GM23248 (cell line): Measurements from ENCODE around the gene PPT2. TPM values are rescaled to one million over a fixed set of nuclear protein-coding genes. Genes with fewer than 3 reads are reported as not detected.

Source experiments
- DNase-seq: peaks from one replicate; pipeline ENCODE4 v3.0.0-alpha.2; 2015
- H2AFZ ChIP-seq: fragments of 200-600 bp; sonication (generic); 2 replicates; pipeline ENCODE4 v1.6.1; 2016; ENCODE audit warnings: antibody characterized with exemption
- H3F3A ChIP-seq: fragments of 200-600 bp; sonication (generic); 2 replicates; pipeline ENCODE4 v1.6.1; 2016; ENCODE audit warnings: mild to moderate bottlenecking, antibody characterized with exemption, mixed run types; ENCODE audit not compliant: insufficient read depth
- H3K27ac ChIP-seq: fragments of 200-600 bp; sonication (generic); 2 replicates; pipeline ENCODE4 v1.5.1; 2016; ENCODE audit warnings: mild to moderate bottlenecking
- H3K27me3 ChIP-seq: fragments of 200-600 bp; sonication (generic); replicated peaks from 2 replicates; pipeline ENCODE4 v1.6.1; 2016; ENCODE audit warnings: mild to moderate bottlenecking; ENCODE audit not compliant: insufficient read depth
- H3K36me3 ChIP-seq: fragments of 200-600 bp; sonication (generic); 2 replicates; pipeline ENCODE4 v1.6.1; 2016; ENCODE audit warnings: low read depth, mild to moderate bottlenecking
- H3K4me1 ChIP-seq: fragments of 200-600 bp; sonication (generic); 2 replicates; pipeline ENCODE4 v1.6.1; 2016; ENCODE audit warnings: mild to moderate bottlenecking; ENCODE audit not compliant: insufficient read depth
- H3K4me2 ChIP-seq: fragments of 200-600 bp; sonication (generic); one replicate; pipeline ENCODE4 v1.6.1; 2016; ENCODE audit warnings: mild to moderate bottlenecking; ENCODE audit not compliant: unreplicated experiment
- H3K4me3 ChIP-seq: fragments of 200-600 bp; sonication (generic); 2 replicates; pipeline ENCODE4 v1.5.1; 2016; ENCODE audit warnings: mild to moderate bottlenecking
- H3K79me2 ChIP-seq: fragments of 200-600 bp; sonication (generic); 2 replicates; pipeline ENCODE4 v1.6.1; 2016; ENCODE audit warnings: mild to moderate bottlenecking; ENCODE audit not compliant: insufficient read depth
- H3K9ac ChIP-seq: fragments of 200-600 bp; sonication (generic); 2 replicates; pipeline ENCODE4 v1.6.1; 2016; ENCODE audit warnings: mild to moderate bottlenecking
- H3K9me2 ChIP-seq: fragments of 200-600 bp; sonication (generic); 2 replicates; pipeline ENCODE4 v1.6.1; 2016; ENCODE audit warnings: mixed run types, mild to moderate bottlenecking, moderate library complexity; ENCODE audit not compliant: insufficient read depth
- H3K9me3 ChIP-seq: fragments of 200-600 bp; sonication (generic); one replicate; pipeline ENCODE4 v1.6.1; 2017; ENCODE audit warnings: low read depth
- H4K20me1 ChIP-seq: fragments of 200-600 bp; sonication (generic); 2 replicates; pipeline ENCODE4 v1.6.0; 2016; ENCODE audit not compliant: insufficient read depth
- EZH2 ChIP-seq: fragments of 200-600 bp; sonication (generic); IDR thresholded peaks from 2 replicates; pipeline ENCODE4 v1.6.1; 2018; ENCODE audit warnings: antibody characterized with exemption, mild to moderate bottlenecking; ENCODE audit not compliant: insufficient read depth, poor library complexity, severe bottlenecking
- EZH2phosphoT487 ChIP-seq: fragments of 200-600 bp; sonication (generic); IDR thresholded peaks from 2 replicates; pipeline ENCODE4 v1.6.1; 2018; ENCODE audit warnings: antibody characterized with exemption, moderate library complexity, mild to moderate bottlenecking, low read depth; ENCODE audit not compliant: insufficient read depth
- WGBS, 2 experiments: methylation state at CpG; one replicate each; pipeline ENCODE4 v1.1.6; 2015 to 2017; ENCODE audit warnings: low lambda C conversion rate in 2 of 2, low coverage in 1 of 2; ENCODE audit errors: missing lambda C conversion rate in 2 of 2; 5-methylcytosine and 5-hydroxymethylcytosine counted together
- in situ Hi-C: fragments of 300-500 bp; cut with MboI; formaldehyde crosslinking; loops from 2 replicates; pipeline ENCODE4 v1.15.0; 2020
- polyA plus RNA-seq: library from polyadenylated mRNA; unstranded; fragments of >200 nt; fragmentation: Nextera tagmentation; extraction: Ambion mirVana; gene quantifications from 2 replicates; pipeline ENCODE4 v1.2.1, GENCODE V29; 2016
- total RNA-seq: library from RNA; depleted of rRNA; stranded (reverse); fragments of >200 nt; shearing (Covaris generic); gene quantifications from 2 replicates; pipeline ENCODE4 v1.2.3, GENCODE V29; 2014

The PPT2 gene
- total and polyA plus RNA-seq, 2 experiments from 2014 or later, result 10.3 to 12.8 TPM

DNA sequence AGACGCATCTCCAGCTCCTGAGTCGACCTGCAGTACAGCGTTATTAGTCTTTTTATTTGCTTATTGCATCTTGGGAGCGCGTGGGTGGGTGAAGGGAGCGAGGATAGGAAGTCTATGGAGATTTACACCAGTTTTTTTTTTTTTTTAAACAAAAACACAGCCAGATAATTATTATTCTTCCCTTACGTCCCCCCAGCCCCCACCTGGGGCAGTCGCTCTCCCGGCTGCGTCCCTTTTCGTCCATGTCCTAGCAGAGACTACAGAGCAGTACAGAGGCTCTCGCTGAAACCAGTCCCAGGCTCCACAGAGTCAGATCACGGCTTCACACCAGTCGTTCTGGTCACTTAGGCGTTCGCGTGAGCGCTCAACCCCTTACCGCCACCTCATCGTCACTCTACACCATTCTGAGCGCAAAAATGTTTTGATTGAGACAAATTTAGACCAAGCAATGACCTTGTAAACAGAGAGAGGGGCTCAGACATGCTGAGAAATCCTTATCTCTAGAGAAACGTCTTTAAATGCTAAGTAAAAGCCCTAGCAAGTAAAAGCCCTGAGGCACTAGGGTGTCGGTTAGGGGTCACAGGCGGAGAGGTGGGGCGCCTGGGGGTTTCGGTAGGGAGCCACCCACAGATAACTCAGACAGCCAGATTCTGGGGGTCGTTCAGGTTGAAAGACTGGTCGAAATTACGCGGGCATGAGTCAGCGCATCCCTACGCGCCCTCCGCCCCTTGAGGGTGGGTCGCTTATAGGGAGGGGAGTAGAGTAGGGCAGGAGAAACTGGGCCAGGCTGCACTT, 975 bp upstream of the PPT2 start:
- H3K4me1 ChIP-seq, result peaks cover 20% of the 10 kb centered on the region
- peak; percentile 77 for DNase-seq
- WGBS, 2 experiments, result 7 to 10% methylated on average over 35 of the region's 35 CpGs

DNA sequence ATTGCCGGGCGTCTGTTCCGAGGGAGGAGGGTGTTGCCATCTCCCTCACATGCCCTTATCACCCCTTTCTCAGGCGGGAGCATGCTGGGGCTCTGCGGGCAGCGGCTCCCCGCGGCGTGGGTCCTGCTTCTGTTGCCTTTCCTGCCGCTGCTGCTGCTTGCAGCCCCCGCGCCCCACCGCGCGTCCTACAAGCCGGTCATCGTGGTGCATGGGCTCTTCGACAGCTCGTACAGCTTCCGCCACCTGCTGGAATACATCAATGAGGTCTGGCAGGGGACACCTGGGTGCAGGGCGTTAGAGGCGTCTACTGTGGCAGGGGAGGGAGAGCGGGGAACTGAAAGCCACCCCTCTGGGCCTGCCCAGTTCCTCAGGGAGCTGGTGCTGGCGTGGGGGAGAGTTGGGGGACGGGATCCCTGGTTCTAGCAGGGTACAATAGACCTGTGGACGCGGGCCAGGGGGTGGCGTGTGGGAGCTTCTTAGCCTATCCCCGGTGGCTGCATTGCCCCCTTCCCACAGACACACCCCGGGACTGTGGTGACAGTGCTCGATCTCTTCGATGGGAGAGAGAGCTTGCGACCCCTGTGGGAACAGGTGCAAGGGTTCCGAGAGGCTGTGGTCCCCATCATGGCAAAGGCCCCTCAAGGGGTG, 697 bp downstream of the PPT2 start:
- Histone ChIP-seq H3K4me1 (peaks cover 20% of the 10 kb centered on the region), H4K20me1 (no peaks in the 10 kb centered on the region), H3K36me3 (peaks cover 11% of the 10 kb centered on the region; the same call in 1 of the 2 replicates), H3K27me3 (no peaks in the 10 kb centered on the region), H3K79me2 (peaks cover 28% of the 10 kb centered on the region), H3K9me3 (no peaks in the 10 kb centered on the region), H2AFZ (peak overlapping the region; percentile 97), H3K9ac (peak overlapping the region; percentile 91), H3K9me2 (no peaks in the 10 kb centered on the region), H3K4me2 (peak overlapping the region; percentile 93), H3K27ac (peak overlapping the region; percentile 91), H3K4me3 (peak overlapping the region; percentile 94), H3F3A (peaks cover 9% of the 10 kb centered on the region; the same call in 1 of the 2 replicates)
- peak; percentile 86 for DNase-seq
- no peak for TF ChIP-seq EZH2phosphoT487
- 2 to 7% methylated on average over 33 to 34 of the region's 34 CpGs for WGBS, 2 experiments
- in situ Hi-C loops, result no loop called here

More for the DNA sequence above, 975 bp upstream of the PPT2 start:
- H3K27me3 ChIP-seq, result no peaks in the 10 kb centered on the region
- in situ Hi-C loops, result no loop called here
- H3F3A ChIP-seq, result peaks cover 9% of the 10 kb centered on the region; the same call in 1 of the 2 replicates
- H3K27ac ChIP-seq, result peak overlapping the region; percentile 91
- H3K4me3 ChIP-seq, result peak overlapping the region; percentile 94
- peak overlapping the region; percentile 91 for H3K9ac ChIP-seq
- TF ChIP-seq EZH2phosphoT487, result no peak
- TF ChIP-seq EZH2, result no peak
- H3K4me2 ChIP-seq, result peak overlapping the region; percentile 93
- no peaks in the 10 kb centered on the region for H4K20me1 ChIP-seq
- H3K9me3 ChIP-seq, result no peaks in the 10 kb centered on the region
- peaks cover 9% of the 10 kb centered on the region; the same call in 1 of the 2 replicates for H3K36me3 ChIP-seq
- no peaks in the 10 kb centered on the region for H3K9me2 ChIP-seq
- peaks cover 28% of the 10 kb centered on the region for H3K79me2 ChIP-seq
- H2AFZ ChIP-seq, result peak overlapping the region; percentile 97

DNA sequence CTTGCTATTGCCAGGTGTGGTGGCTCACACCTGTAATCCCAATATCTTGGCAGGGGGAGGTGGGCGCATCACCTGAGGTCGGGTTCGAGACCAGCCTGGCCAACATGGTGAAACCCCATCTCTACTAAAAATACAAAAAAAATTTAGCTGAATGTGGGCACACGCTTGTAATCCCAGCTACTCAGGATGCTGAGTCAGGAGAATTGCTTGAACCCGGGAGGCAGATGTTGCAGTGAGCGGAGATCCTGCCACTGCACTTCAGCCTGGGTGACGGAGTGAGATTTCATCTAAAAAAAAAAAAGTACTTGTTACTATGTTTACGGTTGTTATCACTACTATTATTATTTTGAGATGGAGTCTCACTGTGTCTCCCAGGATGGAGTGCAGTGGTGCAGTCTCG, 3.0 kb downstream of the PPT2 start:
- H3K27me3 ChIP-seq, result no peaks in the 10 kb centered on the region
- peaks cover 19% of the 10 kb centered on the region for H3K4me1 ChIP-seq
- TF ChIP-seq EZH2 (no peak), EZH2phosphoT487 (no peak)
- DNase-seq, result no peak
- H3K9ac ChIP-seq, result no peak overlapping the region
- no peak overlapping the region for H3K4me3 ChIP-seq
- peaks cover 28% of the 10 kb centered on the region for H3K79me2 ChIP-seq
- H3K9me3 ChIP-seq, result no peaks in the 10 kb centered on the region
- no peak overlapping the region for H3K27ac ChIP-seq
- H2AFZ ChIP-seq, result no peak overlapping the region
- no peaks in the 10 kb centered on the region for H4K20me1 ChIP-seq
- no peaks in the 10 kb centered on the region for H3K9me2 ChIP-seq
- H3K36me3 ChIP-seq, result peaks cover 11% of the 10 kb centered on the region; the same call in 1 of the 2 replicates
- WGBS, 2 experiments, result 83 to 84% methylated on average over 9 of the region's 9 CpGs
- H3F3A ChIP-seq, result peaks cover 9% of the 10 kb centered on the region; the same call in 1 of the 2 replicates
- in situ Hi-C loops, result no loop called here
- H3K4me2 ChIP-seq, result no peak overlapping the region

DNA sequence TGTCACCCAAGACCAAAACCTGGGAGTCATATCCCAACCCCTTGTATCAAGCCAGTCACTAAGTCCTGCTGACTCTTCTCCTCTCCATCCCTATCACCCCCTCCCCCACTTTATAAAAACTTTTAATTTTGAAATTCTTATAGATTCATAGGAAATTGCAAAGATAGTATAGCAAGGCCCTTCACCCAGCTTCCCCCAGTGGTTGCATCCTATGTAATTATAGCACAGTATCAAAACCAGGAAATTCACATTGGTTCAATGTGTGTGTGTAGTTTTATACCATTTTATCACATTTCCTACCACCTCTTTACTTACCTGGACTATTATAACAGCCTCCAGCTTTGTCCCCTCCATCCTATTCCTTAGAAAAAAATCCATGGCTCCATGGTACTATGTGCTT, 4.1 kb downstream of the PPT2 start:
- H3K9me3 ChIP-seq, result no peaks in the 10 kb centered on the region
- no peak overlapping the region for H3K4me3 ChIP-seq
- in situ Hi-C loops, result no loop called here
- no peaks in the 10 kb centered on the region for H3K9me2 ChIP-seq
- peaks cover 11% of the 10 kb centered on the region; the same call in 1 of the 2 replicates for H3K36me3 ChIP-seq
- H3K27me3 ChIP-seq, result no peaks in the 10 kb centered on the region
- TF ChIP-seq EZH2 (no peak), EZH2phosphoT487 (no peak)
- DNase-seq, result no peak
- H2AFZ ChIP-seq, result no peak overlapping the region
- no peak overlapping the region for H3K27ac ChIP-seq
- H3K4me1 ChIP-seq, result peaks cover 8% of the 10 kb centered on the region; the same call in 1 of the 2 replicates
- no peaks in the 10 kb centered on the region for H4K20me1 ChIP-seq
- H3K9ac ChIP-seq, result no peak overlapping the region
- peaks cover 24% of the 10 kb centered on the region for H3K79me2 ChIP-seq
- H3F3A ChIP-seq, result peaks cover 2% of the 10 kb centered on the region; the same call in 1 of the 2 replicates
- no peak overlapping the region for H3K4me2 ChIP-seq
